ENCODE results near the gene TMEM59L.

DNA sequence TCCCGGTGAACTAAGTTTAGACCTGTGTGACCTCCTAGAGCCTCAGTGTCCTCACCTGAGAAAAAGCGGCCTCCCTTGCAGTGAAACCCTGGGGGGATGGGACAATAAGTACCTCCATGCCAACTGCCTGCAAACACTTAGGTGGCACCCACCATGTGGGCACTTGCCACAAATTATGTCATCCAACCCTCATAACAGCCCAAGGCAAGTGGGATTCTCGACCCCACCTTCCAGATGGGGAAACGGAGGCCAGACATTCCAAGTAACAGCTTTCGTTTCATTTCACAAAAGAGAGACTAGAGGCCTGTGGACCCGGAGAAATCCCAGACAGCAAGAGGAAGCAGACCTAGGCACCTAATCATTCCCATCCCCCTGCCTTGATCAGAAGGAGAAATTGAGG is 17.2 kb upstream of the TMEM59L start:
- TF ChIP-seq POLR2A (IDR thresholded peaks at IDR 0.05; ENCODE audit: low read depth, low read length) (no peak), TAF1 (IDR thresholded peaks at IDR 0.05; ENCODE audit: low read depth, low read length) (no peak), POLR2AphosphoS5 (IDR thresholded peaks at IDR 0.05; ENCODE audit: low read depth, low read length) (no peak), SPI1 (IDR thresholded peaks at IDR 0.05; ENCODE audit: low read depth, low read length) (no peak), PAX5 (IDR thresholded peaks at IDR 0.05; ENCODE audit: insufficient read depth, low read length, severe bottlenecking) (no peak)

Measured in GM12891 (cell line).